ENCODE measurements around the gene MAMDC2.

MAMDC2 gene

DNA sequence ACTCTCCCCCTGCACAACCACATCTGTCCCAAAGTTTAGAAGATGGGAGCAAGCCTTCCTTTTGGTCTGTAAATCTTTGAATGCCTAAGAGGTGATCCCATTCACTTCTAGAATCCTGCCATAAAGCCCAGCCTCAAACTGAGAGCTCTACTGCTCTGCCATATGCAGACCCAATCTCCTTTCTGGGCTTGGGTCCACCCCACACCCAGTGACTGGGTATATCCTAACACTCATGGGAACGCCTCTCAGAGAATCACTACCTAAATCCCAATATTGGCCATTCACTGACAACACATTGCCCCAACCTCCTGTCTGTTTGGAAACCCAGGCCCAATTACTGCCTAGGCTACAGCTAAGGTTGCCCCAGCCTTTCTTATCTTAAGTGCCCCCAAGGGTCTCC is 90.7 kb downstream of the MAMDC2 start:
- DNase-seq (ENCODE audit: low read depth in 3 of 3): no peak

DNA sequence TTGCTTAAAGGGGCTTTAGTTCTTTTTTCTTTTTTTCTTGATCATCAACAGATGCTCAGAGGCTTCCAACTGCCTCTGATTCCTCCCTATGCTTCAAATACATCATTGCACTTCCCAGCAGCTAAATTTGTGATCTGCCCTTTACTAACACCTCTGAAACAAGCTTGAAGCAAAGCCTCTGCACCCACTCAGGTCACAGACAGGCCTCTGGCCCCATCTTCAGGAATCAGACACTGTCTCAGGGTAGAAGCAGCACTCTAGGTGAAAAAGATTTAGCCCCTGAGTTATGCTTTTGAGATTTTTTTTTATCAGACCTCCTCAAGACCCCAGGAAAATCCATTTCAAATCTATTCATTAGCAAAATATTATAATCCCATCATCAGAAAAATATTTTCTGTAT is 91.5 kb downstream of the MAMDC2 start:
- DNase-seq (ENCODE audit: low read depth in 3 of 3): no peak

DNA sequence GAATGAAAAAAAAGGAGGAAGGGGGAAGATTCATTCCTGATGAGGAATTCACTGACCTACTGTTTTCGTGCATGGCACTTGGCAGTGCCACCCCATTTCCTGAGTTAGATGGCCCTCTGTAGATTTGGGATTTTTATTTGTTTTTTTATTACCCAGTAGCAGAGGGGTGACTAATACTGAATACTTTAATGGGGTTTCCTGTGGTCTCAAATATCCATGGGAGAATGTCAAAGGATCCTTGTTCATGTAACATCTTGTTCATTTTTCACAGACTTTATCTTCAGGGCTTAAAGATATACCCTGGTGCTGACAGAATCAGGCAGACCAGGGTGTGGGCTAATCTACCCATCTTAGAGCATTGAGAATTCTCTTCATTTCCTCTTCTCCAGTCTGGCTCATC is 93.0 kb downstream of the MAMDC2 start:
- no peak for DNase-seq (ENCODE audit: low read depth in 3 of 3)

DNA sequence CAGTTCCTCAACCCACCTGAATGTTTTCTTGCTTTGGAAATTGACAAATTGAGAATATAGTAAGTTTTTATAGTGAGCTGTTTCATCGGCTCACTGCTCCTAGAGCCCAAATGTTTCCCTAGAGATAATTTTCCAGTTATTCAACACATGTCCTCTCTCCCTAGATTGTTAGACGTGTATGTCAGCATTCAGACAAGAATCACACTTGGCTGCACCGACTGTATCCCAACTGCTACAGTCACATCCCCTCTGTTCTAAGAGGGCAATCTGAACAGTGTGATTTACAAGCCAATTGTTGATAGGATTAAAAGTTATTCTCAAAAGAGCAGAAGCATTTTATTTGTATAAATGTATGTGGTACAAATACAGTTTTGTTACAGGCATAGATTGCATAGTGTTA is 93.9 kb downstream of the MAMDC2 start:
- DNase-seq (ENCODE audit: low read depth in 3 of 3): no peak

DNA sequence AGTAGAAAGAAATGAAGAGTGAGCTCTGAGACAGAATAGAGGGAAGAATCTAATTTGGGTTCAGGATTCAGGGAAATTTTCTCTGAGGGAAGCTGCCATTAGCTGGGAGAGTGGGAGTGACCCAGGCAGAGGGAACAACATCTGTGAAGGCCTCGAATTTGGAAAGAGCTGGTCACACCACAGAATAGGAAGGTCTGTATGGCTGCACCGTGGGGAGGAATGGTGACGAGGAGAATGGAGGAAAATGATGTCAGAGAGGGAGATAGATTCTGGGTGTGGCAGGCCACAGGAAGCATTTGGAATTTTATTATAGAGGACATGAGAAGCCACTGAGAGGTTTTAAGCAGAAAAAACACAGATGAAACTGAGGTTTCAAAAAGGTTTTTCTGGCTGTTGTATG is 98.5 kb downstream of the MAMDC2 start:
- no peak for DNase-seq (ENCODE audit: low read depth in 3 of 3)

DNA sequence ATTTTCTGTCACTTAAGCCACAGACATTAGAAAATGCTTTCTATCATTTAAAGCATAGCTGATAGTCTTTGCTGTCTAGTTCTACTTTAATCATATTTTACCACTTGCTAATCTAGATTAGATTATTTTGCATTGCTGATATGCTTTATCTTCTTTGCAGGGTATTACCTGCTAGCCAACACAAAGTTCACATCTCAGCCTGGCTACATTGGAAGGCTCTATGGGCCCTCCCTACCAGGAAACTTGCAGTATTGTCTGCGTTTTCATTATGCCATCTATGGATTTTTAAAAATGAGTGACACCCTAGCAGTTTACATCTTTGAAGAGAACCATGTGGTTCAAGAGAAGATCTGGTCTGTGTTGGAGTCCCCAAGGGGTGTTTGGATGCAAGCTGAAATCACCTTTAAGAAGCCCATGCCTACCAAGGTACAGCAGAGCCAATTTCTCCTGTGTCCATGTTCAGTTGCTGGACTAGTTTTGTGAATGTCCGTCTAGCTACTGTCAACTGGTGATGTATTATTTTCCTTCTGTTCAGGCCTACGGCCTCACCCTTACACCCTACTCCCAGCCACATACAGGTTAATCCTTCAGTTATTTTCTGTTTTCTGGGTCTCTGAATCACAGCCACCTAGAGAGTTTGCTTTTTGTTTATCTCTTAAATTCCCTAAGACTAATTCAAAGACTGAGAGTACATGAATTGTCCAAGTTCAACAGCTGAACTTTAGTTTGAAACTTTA is 99.9 kb downstream of the MAMDC2 start:
- DNase-seq (ENCODE audit: low read depth in 3 of 3): no peak

DNA sequence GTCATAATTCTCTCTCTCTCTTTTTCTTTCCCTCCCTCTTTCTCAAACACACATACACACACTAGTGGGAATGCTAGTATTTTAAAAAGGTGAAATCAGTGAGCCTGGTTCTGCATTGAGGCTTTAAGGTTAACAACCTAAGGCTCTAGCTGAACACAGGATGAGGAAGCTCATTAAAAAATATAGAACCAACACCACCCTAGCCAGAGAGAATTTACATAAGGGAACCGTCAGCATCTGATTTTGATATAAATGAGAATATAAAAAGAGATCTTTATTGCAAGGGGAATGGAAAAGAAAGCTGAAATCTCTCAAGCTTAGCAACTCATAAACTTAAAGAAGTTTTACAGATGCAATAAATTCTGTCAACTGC is 100.5 kb downstream of the MAMDC2 start:
- no peak for DNase-seq (ENCODE audit: low read depth in 3 of 3)

DNA sequence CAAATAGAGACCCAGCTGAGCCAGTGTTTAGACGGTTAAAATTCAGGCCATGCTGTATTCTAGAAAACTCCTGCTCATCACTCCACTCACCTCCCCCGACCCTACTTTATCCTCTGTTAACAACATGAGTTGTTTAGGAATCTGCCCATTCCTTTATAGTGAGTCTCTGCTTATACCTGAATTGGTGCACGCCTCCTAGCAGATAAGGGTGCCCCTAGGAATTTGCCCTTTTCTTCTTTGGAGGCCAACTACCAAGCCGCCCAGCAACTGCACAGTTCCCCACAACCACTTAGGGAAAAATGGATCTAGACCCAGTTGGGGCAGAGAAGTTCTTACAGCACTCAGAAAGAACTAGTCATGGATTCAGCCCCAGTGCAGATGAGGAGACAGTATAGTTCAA is 102.3 kb downstream of the MAMDC2 start:
- DNase-seq (ENCODE audit: low read depth in 3 of 3): no peak

DNA sequence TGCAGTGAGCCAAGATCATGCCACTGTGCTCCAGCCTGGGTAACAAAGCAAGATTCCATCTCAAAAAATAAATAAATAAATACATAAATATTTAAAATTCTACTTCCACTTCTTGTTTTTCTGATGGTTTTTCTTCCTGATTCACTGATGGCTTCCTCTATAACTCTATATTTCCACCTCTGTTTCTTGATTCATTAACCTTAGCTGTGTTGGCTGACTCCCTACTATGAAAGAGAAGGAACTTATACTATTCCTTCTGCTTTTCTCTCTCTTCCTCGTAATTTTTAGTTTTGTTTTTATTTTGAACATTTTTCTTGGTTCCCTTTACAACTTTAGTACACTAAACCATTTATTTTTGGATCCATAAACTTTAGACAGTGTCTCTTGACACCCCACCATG is 103.5 kb downstream of the MAMDC2 start:
- DNase-seq (ENCODE audit: low read depth in 3 of 3): no peak

DNA sequence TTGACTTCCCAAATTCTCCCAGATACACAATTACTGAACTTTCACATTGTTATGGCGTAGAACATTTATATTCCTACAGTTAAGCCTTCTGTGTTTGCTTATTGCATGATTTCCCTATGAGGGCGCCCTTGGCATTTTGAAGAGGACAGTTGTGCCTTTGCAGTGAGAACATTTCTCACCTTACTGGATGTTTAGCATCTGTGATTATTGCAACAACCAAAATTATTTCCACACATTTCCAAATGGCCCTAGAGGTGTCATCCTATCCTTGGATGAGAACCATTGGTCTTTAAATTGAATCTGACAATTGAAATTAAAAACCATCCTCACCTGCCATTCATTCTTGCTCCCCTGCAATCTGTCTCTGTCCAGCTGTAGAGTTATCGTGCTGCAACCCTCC is 104.0 kb downstream of the MAMDC2 start:
- no peak for DNase-seq (ENCODE audit: low read depth in 3 of 3)

DNA sequence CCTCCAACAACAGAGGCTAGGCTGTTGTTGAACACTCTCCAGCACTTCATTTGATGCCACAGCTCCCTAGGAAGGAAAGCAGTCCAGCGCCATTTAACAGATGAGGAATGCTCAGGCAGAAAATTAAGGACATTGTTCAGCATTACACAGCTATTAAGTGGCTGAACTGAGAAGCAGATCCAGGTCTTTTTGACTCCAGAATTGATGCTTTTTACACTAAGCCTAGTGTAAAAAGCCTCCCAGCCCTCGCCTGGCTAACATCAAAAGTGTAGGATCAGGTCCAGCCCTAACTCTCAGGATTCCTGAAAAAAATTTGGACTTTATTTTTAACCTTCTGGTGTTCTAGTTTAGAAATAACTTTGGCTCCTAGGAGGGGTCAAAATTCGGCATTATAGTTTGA is 108.7 kb downstream of the MAMDC2 start:
- DNase-seq (ENCODE audit: low read depth in 3 of 3): no peak

DNA sequence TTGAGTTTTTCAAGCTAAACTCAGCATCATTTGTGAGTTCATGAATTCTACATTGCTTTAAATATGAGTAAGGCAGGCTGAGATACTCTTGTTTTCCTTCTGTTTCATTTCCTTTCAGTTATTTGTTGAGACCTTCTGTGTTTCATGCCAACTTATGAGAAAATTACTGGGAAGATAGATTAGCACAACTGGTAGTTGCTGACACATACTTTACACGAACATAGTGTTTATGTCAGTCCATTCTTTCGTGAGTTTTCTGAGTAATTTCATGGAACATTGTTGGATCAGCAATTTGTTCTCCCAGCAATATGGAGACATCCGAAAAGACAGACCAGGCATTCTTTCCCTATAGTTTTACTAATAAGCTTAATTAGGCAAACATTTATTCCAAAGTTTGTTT is 113.1 kb downstream of the MAMDC2 start:
- no peak for DNase-seq (ENCODE audit: low read depth in 3 of 3)

DNA sequence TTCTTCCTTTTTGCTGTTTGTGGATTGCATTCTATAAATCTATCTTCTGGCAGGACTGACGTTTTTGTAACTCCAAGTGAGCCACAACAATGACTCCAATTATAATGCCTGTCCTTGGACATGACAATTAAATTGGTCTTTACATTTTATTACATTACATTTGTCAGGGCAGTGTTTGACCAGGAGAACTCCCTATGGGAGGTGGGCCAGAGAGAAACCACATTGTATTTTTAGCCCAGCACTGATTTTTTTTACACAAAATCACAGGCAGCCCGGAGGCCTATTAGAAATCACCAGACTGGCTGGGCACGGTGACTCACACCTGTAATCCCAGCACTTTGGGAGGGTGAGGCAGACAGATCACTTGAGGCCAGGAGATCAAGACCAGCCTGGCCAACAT is 116.0 kb downstream of the MAMDC2 start:
- DNase-seq (ENCODE audit: low read depth in 3 of 3): no peak

DNA sequence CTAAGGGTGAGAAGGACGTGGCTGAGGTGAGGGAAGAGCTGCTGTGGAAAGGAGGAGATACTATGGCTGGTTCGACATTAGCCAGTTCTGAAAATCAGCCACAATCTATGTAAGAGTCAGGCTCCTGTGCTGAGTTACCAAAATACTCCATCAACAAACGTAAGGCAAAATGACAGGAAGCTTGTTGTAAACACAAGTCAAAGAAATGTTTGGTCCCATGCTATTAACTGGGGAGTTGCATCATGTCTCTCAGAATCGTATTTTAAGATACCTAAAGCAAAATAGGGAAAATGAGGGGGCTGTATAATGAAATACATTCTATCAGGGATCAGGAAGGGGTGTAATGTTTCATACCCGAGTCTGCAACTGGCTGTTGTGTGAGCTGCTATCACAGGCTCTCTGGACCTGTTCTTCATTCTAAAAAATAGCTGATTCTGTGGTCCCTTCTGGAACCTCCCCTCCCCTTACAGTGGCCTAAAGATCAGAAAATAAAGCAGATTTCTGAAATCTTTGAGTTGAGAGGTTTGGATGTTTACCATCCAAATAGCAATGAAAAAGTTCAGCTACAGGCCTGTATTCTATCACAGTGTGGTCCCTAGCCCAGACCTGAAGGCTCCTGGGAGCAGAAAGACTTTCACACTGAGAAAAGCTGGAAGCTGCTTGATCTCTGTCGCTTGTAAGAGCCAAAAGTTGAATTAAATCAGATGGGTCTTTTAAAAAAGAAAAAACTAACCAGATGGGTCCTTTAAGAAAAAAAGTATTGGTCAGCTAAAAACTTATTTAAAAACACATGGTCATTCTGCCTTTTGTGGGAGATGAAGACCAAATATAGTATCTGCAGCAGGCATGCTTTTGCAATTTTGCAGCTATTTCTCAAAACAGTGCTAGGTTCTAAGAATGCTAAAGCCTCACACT is 117.3 kb downstream of the MAMDC2 start:
- no peak for DNase-seq (ENCODE audit: low read depth in 3 of 3)

DNA sequence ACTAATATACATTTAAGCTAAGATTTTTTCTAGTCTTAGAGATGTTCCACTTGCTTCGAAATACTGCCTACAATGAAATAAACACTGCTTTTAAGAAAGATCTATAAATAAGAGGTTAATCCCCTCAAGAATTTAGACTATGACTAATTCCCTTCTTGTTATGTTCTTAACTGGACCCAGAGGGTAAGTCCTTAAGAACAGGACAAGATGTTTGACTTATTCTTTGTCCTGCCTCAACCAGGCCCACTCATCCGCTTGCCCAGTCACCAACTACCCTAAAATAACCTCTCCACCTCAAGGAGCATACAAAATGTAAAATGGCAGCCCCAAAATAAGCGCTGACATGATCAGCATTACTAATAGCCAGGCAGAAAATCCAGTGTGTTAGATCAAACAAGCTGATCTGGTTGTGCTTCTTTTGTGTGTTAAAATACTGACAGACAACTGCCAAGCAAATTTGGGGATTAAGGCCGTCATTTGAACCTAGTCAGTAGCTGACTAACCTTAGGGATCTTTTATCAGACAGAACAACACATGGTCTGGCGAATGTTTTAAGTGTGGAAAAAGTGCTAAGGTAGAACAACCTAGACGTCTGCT is 121.5 kb downstream of the MAMDC2 start:
- no peak for DNase-seq (ENCODE audit: low read depth in 3 of 3)

DNA sequence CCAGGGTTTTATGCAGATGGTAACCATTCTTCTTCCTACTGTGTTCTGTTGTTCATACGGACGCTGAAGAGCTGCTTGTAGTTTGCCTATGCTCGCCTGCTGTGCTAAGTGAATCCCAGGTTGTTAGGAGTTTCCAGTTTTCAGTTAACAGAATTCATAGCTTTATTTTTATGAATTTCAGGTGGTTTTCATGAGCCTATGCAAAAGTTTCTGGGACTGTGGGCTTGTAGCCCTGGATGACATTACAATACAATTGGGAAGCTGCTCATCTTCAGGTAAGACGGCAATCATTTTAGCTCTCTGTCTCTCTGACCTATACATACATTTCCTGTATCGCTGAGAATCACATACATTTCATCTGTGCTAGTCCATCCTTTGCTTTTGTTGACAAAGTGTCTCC is 124.9 kb downstream of the MAMDC2 start:
- DNase-seq (ENCODE audit: low read depth in 3 of 3): no peak

DNA sequence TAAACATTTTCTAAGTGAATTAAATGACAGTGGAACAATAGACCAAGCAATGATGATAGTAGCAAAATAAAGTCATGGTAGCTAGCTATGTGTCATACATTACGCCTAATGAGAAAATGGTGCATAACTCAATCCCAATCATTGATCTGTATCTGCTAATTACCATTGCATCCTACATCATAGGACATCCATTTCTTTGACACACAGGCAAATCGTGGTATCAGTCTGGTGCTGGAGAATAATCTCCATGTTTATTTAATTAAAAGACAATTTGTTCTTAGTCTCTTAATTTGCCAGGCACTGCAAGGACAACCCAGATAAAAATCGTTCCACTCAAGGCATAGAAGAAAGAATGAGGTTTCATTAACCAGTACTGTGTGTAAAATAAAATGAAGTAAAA is 125.6 kb downstream of the MAMDC2 start:
- no peak for DNase-seq (ENCODE audit: low read depth in 3 of 3)

DNA sequence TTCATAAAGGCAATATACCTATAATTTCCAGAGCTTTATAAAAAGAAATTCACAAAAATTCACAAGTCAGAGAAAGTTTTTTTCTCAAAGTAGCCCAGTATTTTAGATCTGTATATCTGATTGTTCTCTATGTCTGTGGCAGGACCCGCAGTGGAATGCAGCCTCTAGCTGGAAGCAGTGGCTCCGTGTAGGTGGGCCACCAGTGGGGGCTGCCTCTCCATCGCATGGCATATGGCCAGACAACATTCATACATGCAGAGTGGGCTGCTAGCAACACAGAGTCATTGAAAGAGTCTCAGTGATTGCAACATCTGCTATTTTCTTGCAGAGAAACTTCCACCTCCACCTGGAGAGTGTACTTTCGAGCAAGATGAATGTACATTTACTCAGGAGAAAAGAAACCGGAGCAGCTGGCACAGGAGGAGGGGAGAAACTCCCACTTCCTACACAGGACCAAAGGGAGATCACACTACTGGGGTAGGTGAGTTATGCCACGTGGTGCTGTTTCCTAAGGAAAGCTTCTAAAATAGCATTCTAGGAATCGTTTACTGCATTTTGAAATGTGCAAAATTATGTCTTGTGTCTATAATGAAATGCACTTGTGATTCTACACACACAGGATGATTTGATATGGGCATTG is 126.6 kb downstream of the MAMDC2 start:
- no peak for DNase-seq (ENCODE audit: low read depth in 3 of 3)

DNA sequence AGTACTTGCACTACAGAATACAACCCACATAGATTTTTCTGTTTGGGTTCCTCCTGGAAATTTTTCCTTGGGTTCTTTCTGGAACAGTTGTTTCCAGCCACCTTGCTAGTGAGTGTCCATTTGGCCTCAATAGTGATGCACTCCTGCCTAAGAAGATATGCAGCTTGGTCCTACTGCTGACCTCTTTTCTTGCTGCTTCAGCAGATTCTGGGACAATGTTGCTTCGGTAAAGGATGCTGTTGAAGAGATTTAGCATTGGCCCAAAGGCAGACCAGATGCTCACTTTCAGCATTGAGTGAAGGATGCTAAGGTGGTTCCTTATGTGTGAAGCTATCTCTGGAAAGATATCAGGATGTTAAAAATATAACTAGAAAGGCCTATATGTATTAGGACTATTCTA is 128.9 kb downstream of the MAMDC2 start:
- no peak for DNase-seq (ENCODE audit: low read depth in 3 of 3)

DNA sequence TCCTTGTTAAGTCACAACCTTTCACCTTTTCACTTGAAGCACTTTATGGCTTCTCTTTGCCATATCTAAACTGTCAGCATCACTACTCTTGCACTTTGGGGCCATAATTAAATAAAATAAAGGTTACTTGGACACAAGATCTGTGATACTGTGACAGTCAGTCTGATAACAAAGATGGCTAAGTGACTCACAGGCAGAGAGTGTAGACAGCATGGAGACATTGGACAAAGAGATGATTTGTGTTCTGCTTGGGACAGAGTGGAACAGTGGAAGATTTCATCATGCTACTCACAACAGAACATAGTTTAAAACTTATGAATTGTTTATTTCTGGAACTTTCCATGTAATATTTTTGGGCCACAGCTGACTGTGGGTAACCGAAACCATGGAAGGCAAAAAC is 133.5 kb downstream of the MAMDC2 start:
- no peak for DNase-seq (ENCODE audit: low read depth in 3 of 3)

DNA sequence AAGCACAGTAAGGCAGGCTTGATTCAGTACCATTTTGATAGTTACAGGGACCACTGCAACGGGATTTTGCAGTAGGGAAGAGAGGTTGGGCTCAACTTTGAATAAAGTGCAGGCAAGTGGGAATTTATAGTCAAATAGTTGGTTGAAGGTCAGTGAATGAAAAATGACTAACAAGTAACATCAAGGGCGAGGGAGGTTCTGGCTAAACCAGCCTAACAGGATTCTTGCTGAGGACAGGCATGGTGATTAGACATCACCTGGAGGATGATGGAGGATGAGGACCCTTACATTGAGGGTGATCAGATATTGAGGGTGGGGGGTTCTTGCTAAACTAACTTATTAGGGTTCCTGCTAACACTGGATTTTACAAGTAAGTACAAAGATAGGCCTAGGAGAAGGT is 149.1 kb downstream of the MAMDC2 start:
- no peak for DNase-seq (ENCODE audit: low read depth in 3 of 3)

DNA sequence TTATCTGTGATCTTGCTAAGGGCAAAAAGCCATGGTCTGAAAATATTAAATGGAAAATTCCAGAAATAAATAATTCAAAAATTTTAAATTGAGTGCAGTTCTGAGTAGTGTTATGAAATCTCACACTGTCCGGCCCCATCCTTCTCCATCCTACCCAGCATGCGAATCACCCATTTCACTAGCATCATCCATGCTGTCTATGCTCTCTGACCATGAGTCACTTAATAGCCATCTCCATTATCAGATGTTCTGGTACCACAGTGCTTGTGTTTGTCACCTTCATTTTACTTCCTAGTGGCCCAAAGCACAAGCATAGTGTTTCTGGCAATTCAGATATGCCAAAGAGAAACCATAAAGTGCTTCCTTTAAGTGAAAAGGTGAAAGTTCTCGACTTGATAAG is 151.8 kb downstream of the MAMDC2 start:
- DNase-seq (ENCODE audit: low read depth in 3 of 3): no peak

All from stimulated activated CD4-positive, alpha-beta T cell treated with anti-CD3 and anti-CD28 coated beads, TNF-alpha, amount 100 ng/mL, for 48 hours (primary cell).